HG03135 (cell line): ENCODE results near the gene ACTN4.

ENCODE experiments used
- ATAC-seq: cut with Tn5 transposase; IDR thresholded peaks from one replicate; pipeline ENCODE4 v1.9.1; 2021; ENCODE audit warnings: mild to moderate bottlenecking, moderate library complexity; ENCODE audit not compliant: unreplicated experiment

Gene ACTN4

GRCh38 chr19:38635483-38636399, 11.7 kb upstream of the ACTN4 start:
- no peak for ATAC-seq

GRCh38 chr19:38638461-38638860, 9.0 kb upstream of the ACTN4 start:
- no peak for ATAC-seq

DNA sequence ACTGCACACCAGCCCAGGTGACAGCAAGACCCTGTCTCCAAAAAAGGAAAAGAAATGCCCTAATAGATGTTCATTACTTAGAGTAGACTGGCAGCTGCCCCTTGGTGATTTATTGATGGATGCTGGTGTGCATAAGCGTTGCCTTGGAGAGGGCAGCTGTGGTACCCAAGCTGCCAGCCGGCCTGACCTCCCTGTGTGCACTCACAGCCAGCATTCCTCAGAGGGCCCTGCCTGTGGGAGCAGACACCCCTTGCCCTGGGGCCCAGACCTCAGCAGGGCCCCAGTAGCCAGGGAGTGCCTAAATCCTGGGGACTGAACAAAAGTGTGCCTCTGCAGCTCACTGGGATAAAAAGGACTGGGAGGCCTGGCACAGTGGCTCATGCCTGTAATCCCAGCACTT, 7.8 kb upstream of the ACTN4 start:
- no peak for ATAC-seq

DNA sequence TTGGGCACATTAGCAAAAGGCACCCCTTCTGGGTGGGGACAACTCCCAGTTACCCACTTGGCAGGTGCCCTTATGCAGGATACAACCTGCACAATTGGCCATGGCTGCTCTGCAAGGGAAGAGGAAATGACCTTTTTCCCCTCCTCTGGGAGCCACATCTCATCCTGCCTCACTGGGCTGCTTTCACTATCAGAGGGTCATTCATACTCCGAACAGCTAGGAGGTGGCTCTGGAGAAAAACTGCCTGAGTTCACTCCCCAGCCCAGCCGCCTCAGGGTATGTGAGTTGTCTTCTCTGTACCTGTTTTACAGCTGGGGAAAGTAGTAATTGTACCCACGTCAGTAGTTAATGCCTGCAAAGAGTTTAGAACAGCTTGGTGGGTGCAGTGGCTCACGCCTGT, 7.1 kb upstream of the ACTN4 start:
- no peak for ATAC-seq

DNA sequence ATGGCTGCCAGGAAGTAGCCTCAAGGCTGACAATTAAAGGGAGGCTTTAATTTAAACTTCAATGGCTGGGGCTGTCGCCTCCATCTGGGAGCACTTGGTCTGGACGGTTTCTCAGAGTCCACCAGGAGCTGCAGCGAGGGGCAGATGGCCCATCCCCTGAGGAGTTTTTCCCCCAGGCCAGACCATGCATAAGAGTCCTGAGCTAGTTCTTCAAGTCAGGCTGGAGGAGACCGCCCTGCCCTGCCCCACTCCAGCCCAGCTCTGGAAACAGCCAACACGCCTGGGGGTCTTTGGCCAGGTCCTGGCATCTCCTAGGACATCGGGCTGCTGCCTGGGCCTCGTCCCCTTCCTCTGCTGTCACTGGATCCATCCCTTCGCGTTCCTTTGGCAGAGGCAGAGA, 5.3 kb upstream of the ACTN4 start:
- ATAC-seq, result no peak

GRCh38 chr19:38644719-38645118, 2.7 kb upstream of the ACTN4 start:
- no peak for ATAC-seq

GRCh38 chr19:38647966-38648768, 718 bp downstream of the ACTN4 start:
- no peak for ATAC-seq

DNA sequence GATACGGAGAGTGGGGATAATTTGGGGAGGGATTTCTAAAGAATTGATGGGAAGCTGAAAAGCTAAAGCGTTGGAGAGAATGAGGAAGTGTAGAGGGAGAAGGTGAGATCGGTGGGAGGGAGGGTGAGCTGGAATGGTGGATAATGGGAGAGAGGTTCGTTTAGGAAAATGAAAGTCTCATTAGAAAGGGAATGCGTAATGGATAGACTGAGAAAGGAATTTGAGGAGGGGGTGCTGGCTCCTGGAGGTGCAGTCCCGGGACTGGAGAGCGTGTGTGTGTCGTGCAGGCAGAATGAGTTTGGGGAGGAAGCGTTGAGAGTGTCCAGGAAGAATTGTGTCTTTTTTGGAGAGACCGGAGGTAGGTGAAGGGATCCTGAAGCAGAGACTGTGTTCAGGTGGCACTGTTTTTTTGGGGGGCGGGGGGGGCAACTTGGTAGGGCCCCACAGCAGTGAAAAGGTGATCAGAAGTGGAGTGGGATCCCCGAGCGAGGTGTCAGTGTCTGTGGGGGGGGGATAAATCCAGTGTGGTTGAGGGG, 1.4 kb downstream of the ACTN4 start:
- no peak for ATAC-seq

DNA sequence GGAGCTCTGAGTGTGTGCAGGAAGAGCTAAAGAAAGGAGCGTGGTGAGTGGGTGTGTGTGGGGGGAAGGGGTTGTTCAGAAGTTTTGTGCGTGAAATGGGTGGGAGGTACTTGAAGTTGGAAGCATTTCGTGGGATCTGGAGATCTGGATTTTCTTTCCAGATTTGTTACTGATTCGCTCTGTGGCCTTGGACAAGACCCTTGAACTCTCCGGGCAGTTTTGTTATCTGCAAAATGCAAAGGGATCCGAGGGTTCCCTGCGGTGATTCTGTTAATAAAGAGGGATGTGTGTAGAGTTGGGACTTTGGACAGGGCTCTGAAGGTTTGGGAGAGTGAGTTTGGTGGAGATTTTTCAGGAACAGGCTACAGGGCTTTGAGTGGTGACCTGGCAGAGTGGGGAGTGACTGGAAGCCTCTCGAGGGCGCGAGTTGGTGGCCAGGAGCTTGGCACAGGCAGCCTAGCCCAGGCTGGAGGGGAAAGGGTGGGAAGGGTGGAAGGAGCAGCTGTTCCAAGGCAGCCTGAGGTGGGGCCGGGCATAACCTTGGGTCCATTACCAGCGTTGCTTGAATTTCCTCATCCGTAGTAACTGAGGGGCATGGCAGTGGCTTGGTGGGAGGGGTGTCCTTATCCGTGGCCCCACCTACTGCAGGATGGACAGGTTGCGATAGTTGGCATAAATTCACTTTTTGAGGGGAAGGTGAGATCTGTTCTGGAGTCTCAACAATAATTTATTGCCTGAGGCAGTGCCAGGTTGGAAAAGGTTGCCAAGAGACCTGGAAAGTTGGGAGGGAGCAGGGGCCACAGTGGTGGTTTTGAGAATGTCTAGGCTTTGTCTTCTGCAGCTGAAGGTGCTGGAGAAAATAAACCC, 2.1 kb downstream of the ACTN4 start:
- ATAC-seq, result no peak

DNA sequence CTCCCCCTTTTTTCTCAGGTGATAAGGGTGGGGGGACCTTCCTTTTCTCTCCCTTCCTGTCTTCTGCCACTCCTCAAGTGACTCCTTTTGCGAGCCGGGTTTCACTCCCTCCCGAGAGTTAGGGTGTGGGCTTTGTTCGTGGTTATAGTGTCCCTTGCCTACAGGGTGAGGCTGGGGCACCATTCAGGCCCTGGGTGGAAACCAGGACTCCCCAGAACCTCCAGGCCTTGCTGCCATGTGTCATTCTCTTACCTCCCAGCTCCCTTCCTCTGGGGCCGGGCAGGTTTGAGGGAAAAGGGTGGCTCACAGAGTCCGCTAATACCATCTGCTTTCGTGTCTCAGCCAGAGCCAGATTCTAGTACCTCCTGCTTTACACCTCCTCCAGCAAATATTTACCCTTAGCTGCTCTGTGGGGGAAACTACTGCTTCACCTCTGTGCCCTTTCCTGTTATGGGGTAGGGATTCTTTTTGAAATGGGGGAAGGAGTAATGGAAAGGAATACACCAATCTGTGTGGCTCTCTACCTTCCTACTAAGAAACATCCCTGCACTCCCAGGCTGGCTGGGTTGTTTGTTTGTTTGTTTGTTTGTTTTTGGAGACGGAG, 2.8 kb downstream of the ACTN4 start:
- no peak for ATAC-seq

GRCh38 chr19:38650911-38651584, 3.6 kb downstream of the ACTN4 start:
- ATAC-seq, result no peak

DNA sequence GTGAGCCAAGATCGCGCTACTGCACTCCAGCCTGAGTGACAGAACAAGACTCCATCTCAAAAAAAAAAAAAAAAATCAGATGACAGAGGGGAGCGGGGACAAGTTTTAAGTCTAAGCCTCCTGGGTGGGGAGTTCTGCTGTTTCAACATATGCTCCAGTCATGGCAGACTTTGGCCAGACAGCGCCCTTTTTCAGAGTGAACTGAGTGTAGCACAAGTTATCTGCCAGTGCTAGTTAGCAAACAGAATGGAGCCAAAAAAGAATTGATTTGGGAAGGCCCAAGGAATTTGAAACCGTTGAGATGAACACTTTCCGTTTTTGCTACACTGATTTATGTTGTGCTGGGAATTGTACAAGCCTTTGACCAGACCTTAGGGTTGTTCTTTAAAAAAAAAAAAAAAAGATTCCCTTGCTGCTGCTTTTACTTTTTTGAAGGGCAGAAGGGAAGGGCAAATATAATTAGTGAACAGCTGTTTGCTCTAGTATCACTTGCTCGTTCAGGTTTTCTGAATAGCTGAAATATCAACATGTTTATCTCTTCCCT, 5.7 kb downstream of the ACTN4 start:
- no peak for ATAC-seq

DNA sequence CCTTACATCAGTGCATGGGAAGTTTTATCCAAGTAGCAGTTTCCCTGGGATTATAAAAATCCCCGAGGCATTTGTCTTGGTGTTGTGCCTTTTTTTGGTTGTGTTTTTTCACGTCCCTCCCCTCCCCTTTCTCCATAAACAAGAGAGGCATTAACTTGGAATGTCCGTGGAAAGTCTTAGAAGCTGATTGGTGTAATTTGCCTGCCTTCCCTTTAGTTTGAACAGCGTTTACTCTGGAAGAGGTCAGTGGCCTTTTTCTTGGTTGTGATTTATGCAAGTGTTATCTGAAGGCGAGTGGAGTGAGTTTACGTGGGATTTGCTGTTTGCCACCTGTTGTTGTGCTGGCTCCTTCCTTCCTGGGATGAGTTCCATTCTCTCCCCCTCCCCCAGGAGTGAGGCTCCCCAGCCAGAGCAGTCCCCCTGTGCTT, 7.2 kb downstream of the ACTN4 start:
- no peak for ATAC-seq

DNA sequence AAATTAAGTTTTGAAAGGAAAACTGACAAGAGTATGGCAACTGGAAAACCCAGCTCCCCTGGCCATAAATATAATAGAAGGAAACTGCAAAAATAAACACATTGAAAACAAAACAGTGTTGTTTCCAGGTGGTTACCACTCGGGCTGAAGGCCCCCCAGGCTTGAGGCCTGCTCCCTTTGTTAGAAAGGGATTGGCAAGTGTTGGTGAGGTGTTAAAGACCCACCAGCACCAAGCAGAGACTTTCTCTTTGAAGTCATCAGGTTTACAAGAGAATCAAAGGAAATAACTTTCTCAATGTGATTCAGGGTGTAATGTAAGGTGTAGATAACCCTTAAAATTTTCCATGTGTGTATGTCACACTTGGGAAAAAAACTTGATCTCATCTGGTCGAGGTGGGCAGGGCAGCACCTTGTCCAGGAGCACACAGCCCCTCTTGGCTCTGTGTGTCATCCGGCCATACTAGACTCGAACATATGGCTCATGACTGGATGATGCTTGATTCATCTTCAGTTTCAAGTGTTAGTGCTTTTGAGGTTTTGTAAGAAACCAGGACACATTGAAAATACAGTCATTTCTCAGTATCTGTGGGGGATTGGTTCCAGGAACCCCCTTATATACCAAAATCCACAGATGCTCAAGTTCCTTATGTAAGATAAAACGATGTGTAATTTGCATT, 7.8 kb downstream of the ACTN4 start:
- no peak for ATAC-seq

DNA sequence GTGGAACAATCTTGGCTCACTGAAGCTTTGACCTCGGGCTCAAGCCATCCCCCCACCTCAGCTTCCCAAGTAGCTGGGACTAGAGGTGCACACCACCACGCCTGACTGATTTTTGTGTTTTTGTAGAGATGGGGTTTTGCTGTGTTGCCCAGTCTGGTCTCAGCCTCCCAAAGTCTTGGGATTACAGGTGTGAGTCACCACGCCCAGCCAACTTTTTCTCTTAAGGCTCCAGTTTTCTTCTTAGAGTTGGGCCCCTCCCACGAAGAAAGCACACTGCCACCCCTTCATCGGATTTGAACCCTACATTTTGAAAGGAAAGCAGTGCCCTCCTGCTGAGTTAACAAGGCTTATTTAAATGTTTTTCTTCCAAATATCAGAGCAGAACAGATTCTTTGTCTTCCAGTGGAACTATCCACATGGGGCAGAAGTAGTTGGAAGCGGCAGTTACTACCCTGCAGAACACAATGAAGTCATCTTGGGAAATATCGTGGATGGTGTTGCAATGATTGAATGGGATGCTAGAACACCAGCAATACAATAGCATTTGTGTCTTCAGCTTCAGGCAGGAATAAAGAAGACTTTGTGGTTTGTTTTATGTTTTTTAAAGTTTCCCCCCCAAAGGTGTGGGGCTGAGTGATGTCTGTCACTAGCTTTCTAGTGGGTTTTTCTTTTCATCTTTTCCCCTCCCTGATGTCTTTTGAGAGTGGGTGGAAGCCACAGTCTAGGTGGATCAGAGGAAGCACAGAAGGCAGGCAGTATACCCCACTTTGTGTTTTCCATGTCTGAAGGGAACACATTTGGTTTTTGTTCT, 8.9 kb downstream of the ACTN4 start:
- no peak for ATAC-seq

GRCh38 chr19:38657633-38658222, 10.3 kb downstream of the ACTN4 start:
- ATAC-seq, result no peak

- ATAC-seq, result no peak
Measured at GRCh38 chr19:38658462-38659306, 11.2 kb downstream of the ACTN4 start.
